HG02759 (cell line): ENCODE measurements around the gene PRR20G.

Experiments
- ATAC-seq: cut with Tn5 transposase; IDR thresholded peaks from one replicate; pipeline ENCODE4 v1.9.1; 2021; ENCODE audit warnings: mild to moderate bottlenecking, moderate library complexity; ENCODE audit not compliant: unreplicated experiment

The PRR20G gene

DNA sequence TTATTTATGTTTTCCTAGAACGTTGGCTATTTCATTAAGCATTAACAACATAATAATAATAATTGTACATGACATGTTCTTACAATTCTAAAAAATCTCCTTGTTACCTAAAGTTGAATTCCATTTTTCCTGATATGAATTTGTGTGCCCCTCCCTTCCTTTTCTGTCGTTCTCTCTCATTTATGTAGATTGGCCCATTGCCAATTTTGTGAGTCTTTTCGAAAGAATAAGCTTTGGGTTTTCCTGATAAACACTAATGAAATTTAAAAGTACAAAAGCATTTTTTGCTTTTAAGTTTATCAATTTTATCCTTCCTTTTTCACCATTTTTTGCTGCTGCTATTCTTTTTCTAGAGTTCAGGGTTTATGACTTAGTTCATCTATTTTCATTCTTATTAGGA, 50.0 kb downstream of the PRR20G start:
- ATAC-seq, result no peak

DNA sequence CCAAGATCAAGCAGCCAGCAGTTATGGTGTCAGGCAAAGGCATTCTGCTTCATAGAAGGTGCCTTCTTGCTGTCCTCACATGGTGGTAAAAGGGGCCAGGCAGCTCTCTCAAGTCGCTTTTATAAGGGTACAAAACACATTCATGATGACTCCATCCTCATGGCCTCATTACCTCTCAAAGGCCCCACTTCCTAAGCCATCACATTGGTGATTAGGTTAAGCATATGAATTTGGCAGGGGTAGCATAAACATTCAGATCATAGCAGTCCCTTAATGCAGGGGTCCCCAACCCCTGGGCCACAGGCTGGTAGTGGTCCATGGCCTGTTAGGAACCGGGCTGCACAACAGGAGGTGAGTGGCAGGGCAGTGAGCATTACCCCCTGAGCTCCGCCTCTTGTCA, 52.1 kb downstream of the PRR20G start:
- no peak for ATAC-seq

DNA sequence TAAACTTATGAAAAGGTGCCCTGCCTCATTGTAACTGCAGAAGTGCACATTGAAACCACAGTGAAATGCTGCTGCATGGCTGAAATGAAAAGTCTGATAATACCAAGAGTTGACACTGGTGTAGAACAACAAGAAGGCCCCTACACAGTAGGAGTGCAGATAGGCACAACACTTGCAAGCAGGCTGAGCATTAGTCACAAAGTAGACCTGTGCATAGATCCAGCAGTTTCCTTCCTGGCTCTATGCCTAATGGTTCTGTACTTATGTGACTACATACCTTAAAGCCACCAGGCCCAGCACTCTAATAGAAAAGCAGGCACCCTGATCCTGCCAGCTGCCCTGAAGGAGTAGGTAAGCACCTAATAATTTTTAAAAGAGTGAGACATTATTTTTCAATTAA, 53.1 kb downstream of the PRR20G start:
- no peak for ATAC-seq
